ENCODE measurements around the gene EML5.

DNA sequence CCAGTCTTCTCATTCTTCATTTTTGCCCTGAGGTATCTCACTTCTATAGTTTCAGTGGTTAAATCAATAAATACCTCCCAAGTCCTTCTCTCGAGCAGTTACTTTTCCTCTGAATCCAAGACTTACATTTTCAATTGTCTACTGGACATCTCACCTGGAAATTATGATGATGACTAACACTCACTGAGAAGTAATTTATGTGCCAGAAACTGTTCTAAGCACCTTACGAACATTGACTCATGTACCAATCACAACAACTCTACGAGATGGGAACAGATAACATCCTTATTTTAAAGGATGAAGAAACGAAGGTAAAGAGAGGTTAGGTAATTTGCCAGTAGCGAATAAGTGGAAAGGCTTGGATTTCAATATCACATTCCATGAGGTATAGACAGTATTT is 94.1 kb downstream of the EML5 start:
- TF ChIP-seq, protein P1, sequence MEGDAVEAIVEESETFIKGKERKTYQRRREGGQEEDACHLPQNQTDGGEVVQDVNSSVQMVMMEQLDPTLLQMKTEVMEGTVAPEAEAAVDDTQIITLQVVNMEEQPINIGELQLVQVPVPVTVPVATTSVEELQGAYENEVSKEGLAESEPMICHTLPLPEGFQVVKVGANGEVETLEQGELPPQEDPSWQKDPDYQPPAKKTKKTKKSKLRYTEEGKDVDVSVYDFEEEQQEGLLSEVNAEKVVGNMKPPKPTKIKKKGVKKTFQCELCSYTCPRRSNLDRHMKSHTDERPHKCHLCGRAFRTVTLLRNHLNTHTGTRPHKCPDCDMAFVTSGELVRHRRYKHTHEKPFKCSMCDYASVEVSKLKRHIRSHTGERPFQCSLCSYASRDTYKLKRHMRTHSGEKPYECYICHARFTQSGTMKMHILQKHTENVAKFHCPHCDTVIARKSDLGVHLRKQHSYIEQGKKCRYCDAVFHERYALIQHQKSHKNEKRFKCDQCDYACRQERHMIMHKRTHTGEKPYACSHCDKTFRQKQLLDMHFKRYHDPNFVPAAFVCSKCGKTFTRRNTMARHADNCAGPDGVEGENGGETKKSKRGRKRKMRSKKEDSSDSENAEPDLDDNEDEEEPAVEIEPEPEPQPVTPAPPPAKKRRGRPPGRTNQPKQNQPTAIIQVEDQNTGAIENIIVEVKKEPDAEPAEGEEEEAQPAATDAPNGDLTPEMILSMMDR (conservative IDR thresholded peaks at IDR 0.05; ENCODE audit: low read depth, low read length): no peak
- no peak for TF ChIP-seq EZH2 (IDR thresholded peaks at IDR 0.05; ENCODE audit: low read length, unreplicated experiment)
- no peak for TF ChIP-seq EZH2phosphoT487 (IDR thresholded peaks at IDR 0.05; ENCODE audit: borderline replicate concordance, low read length)
